Ammon's horn (tissue), 1 donor: ENCODE results near the gene TWIST1.

Experiments used
- DNase-seq: peaks from one replicate; pipeline ENCODE4 v3.0.0-alpha.2; 2016; ENCODE audit warnings: low spot score

The TWIST1 gene

GRCh38 chr7:19113002-19113350 lies 4.5 kb downstream of the TWIST1 start:
- no peak for DNase-seq

- no peak for DNase-seq
Observed at GRCh38 chr7:19112274-19113001, 5.0 kb downstream of the TWIST1 start.

- no peak for DNase-seq
Observed at GRCh38 chr7:19111474-19112273, 5.8 kb downstream of the TWIST1 start.

- no peak for DNase-seq
Observed at GRCh38 chr7:19110776-19111175, 6.7 kb downstream of the TWIST1 start.

- no peak for DNase-seq
Observed at GRCh38 chr7:19110026-19110730, 7.3 kb downstream of the TWIST1 start.

- no peak for DNase-seq
Observed at GRCh38 chr7:19109000-19109946, 8.2 kb downstream of the TWIST1 start.

- no peak for DNase-seq
Observed at GRCh38 chr7:19107356-19108146, 9.9 kb downstream of the TWIST1 start.

- no peak for DNase-seq
Observed at GRCh38 chr7:19107081-19107355, 10.4 kb downstream of the TWIST1 start.

- no peak for DNase-seq
Observed at GRCh38 chr7:19106241-19107080, 11.0 kb downstream of the TWIST1 start.

- no peak for DNase-seq
Observed at GRCh38 chr7:19105546-19105945, 11.9 kb downstream of the TWIST1 start.

GRCh38 chr7:19104811-19105210 lies 12.6 kb downstream of the TWIST1 start:
- no peak for DNase-seq

- DNase-seq, result no peak
Observed at GRCh38 chr7:19102884-19103283, 14.6 kb downstream of the TWIST1 start.

- DNase-seq, result no peak
Observed at GRCh38 chr7:19101909-19102308, 15.5 kb downstream of the TWIST1 start.

- DNase-seq, result no peak
Observed at GRCh38 chr7:19101472-19101871, 16.0 kb downstream of the TWIST1 start.

GRCh38 chr7:19099924-19100323 lies 17.5 kb downstream of the TWIST1 start:
- no peak for DNase-seq

GRCh38 chr7:19099194-19099593 lies 18.2 kb downstream of the TWIST1 start:
- no peak for DNase-seq

- no peak for DNase-seq
Observed at GRCh38 chr7:19098510-19098909, 18.9 kb downstream of the TWIST1 start.

- no peak for DNase-seq
Observed at GRCh38 chr7:19097165-19098055, 20.0 kb downstream of the TWIST1 start.

GRCh38 chr7:19095353-19095860 lies 22.0 kb downstream of the TWIST1 start:
- no peak for DNase-seq
